GM10266 (cell line): ENCODE measurements around the gene ADARB2.

Experiments
- DNase-seq: peaks from one replicate; pipeline ENCODE4 v3.0.0; 2012; ENCODE audit errors: extremely low spot score
- TF ChIP-seq, protein P1 (sequence below): IDR thresholded peaks from 2 replicates; pipeline ENCODE4 v1.5.1; 2012; ENCODE audit warnings: mild to moderate bottlenecking, low read depth; ENCODE audit not compliant: control insufficient read depth, insufficient read depth; ENCODE audit errors: missing control alignments

Gene ADARB2

GRCh38 chr10:1200866-1201807 lies 536.2 kb downstream of the ADARB2 start:
- no peak for DNase-seq
- TF ChIP-seq, protein P1, sequence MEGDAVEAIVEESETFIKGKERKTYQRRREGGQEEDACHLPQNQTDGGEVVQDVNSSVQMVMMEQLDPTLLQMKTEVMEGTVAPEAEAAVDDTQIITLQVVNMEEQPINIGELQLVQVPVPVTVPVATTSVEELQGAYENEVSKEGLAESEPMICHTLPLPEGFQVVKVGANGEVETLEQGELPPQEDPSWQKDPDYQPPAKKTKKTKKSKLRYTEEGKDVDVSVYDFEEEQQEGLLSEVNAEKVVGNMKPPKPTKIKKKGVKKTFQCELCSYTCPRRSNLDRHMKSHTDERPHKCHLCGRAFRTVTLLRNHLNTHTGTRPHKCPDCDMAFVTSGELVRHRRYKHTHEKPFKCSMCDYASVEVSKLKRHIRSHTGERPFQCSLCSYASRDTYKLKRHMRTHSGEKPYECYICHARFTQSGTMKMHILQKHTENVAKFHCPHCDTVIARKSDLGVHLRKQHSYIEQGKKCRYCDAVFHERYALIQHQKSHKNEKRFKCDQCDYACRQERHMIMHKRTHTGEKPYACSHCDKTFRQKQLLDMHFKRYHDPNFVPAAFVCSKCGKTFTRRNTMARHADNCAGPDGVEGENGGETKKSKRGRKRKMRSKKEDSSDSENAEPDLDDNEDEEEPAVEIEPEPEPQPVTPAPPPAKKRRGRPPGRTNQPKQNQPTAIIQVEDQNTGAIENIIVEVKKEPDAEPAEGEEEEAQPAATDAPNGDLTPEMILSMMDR: no peak

DNA sequence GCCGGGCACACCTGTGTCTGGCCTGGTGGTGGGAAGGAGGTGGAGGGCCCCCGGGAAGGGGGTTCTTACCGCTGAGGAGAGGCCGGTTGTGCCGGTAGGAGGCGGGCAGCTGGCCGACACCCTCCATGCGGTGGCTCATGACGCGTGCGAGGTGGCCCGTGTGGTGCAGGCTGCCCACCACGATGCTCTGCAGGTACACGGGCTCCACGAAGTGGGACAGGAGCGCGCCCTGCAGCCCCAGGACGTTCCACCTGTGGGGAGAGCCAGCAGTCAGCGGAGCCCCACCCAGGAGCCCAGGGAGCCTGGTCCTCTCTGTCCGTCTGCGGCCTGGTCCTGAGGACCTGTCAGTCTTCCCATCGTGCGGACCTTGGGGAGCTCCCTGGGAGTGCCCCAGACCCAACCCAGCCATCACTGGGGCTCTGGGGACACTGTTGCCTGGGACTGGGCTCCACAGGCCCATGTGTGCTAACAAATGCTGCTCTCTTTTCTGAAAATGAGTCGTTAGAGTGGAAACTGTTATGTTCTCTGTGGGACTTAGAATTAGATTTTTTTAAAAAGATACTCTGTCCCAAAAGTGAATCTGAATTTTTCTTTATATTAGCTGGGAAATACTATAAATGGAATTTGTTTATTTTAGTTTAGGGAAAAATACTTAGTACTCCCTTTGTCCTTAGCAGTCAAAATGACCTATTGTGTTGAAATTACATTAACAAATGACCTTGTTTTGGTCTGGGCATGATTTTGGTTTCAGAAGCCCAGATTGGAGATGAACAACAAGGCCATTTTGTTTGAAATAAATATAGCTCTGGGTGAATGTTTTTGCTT lies 537.2 kb downstream of the ADARB2 start:
- TF ChIP-seq, protein P1: no peak

DNA sequence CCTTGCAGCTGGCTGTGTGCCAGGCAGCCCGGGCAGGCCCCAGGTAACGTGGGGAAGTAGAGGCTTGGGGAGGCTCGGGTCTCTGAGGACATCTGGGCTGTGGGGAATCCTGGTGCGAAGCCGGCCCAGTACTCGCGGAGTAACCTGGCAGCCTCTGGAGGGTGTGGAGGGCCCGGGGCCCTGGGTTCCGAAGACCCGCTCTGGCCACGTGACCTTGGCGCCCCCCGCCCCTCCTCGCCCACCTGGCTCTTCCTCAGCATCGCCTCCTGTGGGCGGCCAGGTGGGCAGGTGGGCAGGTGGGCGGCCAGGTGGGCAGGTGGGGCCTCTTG lies 538.0 kb downstream of the ADARB2 start:
- no peak for DNase-seq
- TF ChIP-seq, protein P1: no peak

More for the DNA sequence above, 537.2 kb downstream of the ADARB2 start:
- no peak for DNase-seq

- TF ChIP-seq, protein P1: no peak
- DNase-seq: no peak
Observed at GRCh38 chr10:1198453-1199344, 538.6 kb downstream of the ADARB2 start.

GRCh38 chr10:1197384-1197783 lies 539.9 kb downstream of the ADARB2 start:
- DNase-seq: no peak
- TF ChIP-seq, protein P1: no peak

GRCh38 chr10:1196656-1197055 lies 540.7 kb downstream of the ADARB2 start:
- no peak for DNase-seq
- TF ChIP-seq, protein P1: no peak
